ENCODE data around the gene KPNA2. TPM values are rescaled to one million over a fixed set of nuclear protein-coding genes. Genes with fewer than 3 reads are reported as not detected.

KPNA2 gene
- total and polyA plus RNA-seq, 2 of the 13 experiments (the other 11 are each of a cell fraction or from before 2014, with no cell fraction given), result 111 to 305 TPM

GRCh38 chr17:68033636-68034451, 1.7 kb upstream of the KPNA2 start (continued):
- 0 out of 2 replicates have a peak, but pooled peaks have one; percentile 15 for TF ChIP-seq ZNF644 (CRISPR knock-in tag; IDR thresholded peaks at IDR 0.05; ENCODE audit: low read depth)
- TF ChIP-seq GFI1 (CRISPR knock-in tag; IDR thresholded peaks at IDR 0.05; ENCODE audit: borderline replicate concordance), result peak; percentile 28; the same call in 1 of the 2 replicates
- peak; percentile 2; the same call in 1 of the 2 replicates for TF ChIP-seq MAFF (IDR thresholded peaks at IDR 0.05; ENCODE audit: low read depth, low read length)
- TF ChIP-seq POLR2AphosphoS5 (IDR thresholded peaks at IDR 0.05; ENCODE audit: low read depth, low read length), result peak; percentile 63
- peak; percentile 76 for TF ChIP-seq NFYC (CRISPR knock-in tag; IDR thresholded peaks at IDR 0.05)
- peak; percentile 60; the same call in 1 of the 2 replicates for TF ChIP-seq ZMYM3 (CRISPR knock-in tag; IDR thresholded peaks at IDR 0.05)
- TF ChIP-seq TAF1 (CRISPR knock-in tag; IDR thresholded peaks at IDR 0.05), result peak; percentile 22; the same call in 1 of the 2 replicates
- no peak for TF ChIP-seq ZBTB21 (CRISPR knock-in tag; IDR thresholded peaks at IDR 0.05)
- TF ChIP-seq, protein P1, sequence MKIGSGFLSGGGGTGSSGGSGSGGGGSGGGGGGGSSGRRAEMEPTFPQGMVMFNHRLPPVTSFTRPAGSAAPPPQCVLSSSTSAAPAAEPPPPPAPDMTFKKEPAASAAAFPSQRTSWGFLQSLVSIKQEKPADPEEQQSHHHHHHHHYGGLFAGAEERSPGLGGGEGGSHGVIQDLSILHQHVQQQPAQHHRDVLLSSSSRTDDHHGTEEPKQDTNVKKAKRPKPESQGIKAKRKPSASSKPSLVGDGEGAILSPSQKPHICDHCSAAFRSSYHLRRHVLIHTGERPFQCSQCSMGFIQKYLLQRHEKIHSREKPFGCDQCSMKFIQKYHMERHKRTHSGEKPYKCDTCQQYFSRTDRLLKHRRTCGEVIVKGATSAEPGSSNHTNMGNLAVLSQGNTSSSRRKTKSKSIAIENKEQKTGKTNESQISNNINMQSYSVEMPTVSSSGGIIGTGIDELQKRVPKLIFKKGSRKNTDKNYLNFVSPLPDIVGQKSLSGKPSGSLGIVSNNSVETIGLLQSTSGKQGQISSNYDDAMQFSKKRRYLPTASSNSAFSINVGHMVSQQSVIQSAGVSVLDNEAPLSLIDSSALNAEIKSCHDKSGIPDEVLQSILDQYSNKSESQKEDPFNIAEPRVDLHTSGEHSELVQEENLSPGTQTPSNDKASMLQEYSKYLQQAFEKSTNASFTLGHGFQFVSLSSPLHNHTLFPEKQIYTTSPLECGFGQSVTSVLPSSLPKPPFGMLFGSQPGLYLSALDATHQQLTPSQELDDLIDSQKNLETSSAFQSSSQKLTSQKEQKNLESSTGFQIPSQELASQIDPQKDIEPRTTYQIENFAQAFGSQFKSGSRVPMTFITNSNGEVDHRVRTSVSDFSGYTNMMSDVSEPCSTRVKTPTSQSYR (CRISPR knock-in tag; IDR thresholded peaks at IDR 0.05; ENCODE audit: borderline replicate concordance), result peak; percentile 84
- TF ChIP-seq ZNF121 (CRISPR knock-in tag; IDR thresholded peaks at IDR 0.05), result peak; percentile 89
- 0 out of 2 replicates have a peak, but pooled peaks have one; percentile 8 for TF ChIP-seq GATAD2A (CRISPR knock-in tag; IDR thresholded peaks at IDR 0.05)
- TF ChIP-seq ZNF350 (CRISPR knock-in tag; IDR thresholded peaks at IDR 0.05; ENCODE audit: borderline replicate concordance, low read depth), result peak; percentile 52
- 0 out of 2 replicates have a peak, but pooled peaks have one; percentile 12 for TF ChIP-seq PAXIP1 (CRISPR knock-in tag; conservative IDR thresholded peaks at IDR 0.05)
- TF ChIP-seq KAT8 (CRISPR knock-in tag; IDR thresholded peaks at IDR 0.05), result peak; percentile 18; the same call in 1 of the 2 replicates
- TF ChIP-seq ZNF160 (CRISPR knock-in tag; IDR thresholded peaks at IDR 0.05), result no peak
- no peak for TF ChIP-seq ATF7-NPFF (CRISPR knock-in tag; IDR thresholded peaks at IDR 0.05; ENCODE audit: low read depth)
- TF ChIP-seq, protein P2, sequence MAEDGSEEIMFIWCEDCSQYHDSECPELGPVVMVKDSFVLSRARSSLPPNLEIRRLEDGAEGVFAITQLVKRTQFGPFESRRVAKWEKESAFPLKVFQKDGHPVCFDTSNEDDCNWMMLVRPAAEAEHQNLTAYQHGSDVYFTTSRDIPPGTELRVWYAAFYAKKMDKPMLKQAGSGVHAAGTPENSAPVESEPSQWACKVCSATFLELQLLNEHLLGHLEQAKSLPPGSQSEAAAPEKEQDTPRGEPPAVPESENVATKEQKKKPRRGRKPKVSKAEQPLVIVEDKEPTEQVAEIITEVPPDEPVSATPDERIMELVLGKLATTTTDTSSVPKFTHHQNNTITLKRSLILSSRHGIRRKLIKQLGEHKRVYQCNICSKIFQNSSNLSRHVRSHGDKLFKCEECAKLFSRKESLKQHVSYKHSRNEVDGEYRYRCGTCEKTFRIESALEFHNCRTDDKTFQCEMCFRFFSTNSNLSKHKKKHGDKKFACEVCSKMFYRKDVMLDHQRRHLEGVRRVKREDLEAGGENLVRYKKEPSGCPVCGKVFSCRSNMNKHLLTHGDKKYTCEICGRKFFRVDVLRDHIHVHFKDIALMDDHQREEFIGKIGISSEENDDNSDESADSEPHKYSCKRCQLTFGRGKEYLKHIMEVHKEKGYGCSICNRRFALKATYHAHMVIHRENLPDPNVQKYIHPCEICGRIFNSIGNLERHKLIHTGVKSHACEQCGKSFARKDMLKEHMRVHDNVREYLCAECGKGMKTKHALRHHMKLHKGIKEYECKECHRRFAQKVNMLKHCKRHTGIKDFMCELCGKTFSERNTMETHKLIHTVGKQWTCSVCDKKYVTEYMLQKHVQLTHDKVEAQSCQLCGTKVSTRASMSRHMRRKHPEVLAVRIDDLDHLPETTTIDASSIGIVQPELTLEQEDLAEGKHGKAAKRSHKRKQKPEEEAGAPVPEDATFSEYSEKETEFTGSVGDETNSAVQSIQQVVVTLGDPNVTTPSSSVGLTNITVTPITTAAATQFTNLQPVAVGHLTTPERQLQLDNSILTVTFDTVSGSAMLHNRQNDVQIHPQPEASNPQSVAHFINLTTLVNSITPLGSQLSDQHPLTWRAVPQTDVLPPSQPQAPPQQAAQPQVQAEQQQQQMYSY (CRISPR knock-in tag; IDR thresholded peaks at IDR 0.05), result no peak
- TF ChIP-seq MXI1 (IDR thresholded peaks at IDR 0.05; ENCODE audit: borderline replicate concordance, low read depth, low read length), result 0 out of 3 replicates have a peak, but pooled peaks have one; percentile 18

Measured in HepG2 (cell line).